B cell (primary cell): Measurements from ENCODE around the gene BIRC2. TPM values are rescaled to one million over a fixed set of nuclear protein-coding genes. Genes with fewer than 3 reads are reported as not detected.

Experiments
- ATAC-seq: fragments of 200-7000 bp; cut with Tn5 transposase; one replicate; pipeline ENCODE4 v1.10.0; 2021; ENCODE audit warnings: low read depth, mild to moderate bottlenecking, moderate number of reproducible peaks, moderate library complexity
- CTCF ChIA-PET: fragments of 350-600 bp; sonication (Branson Sonifier 250); formaldehyde crosslinking; loops from one replicate; lab custom pipeline; 2021; ENCODE audit warnings: antibody characterized with exemption, inconsistent platforms; lab: Charles Lee
- POLR2A ChIA-PET: fragments of 350-600 bp; sonication (Branson Sonifier 250); formaldehyde crosslinking; loops from one replicate; lab custom pipeline; 2021; ENCODE audit warnings: antibody characterized with exemption; lab: Charles Lee
- DNase-seq: peaks from one replicate; pipeline ENCODE4 v3.0.0; 2013
- H2AFZ ChIP-seq: 2 replicates; pipeline ENCODE4 v1.6.1; 2012; ENCODE audit warnings: mild to moderate bottlenecking, low read depth, low read length; ENCODE audit not compliant: insufficient read depth, poor library complexity, severe bottlenecking
- H3K27ac ChIP-seq, 2 donors: 1 replicate in 1 of 2; 2 replicates in 1 of 2; pipeline ENCODE4 v1.5.1; 2012 to 2013; ENCODE audit warnings: low read length in 2 of 2, mild to moderate bottlenecking in 2 of 2, moderate library complexity in 1 of 2
- H3K27me3 ChIP-seq, 4 experiments: fragments of 200-600 bp in 1 of 4; sonication (generic) in 1 of 4; replicated peaks in 1 of 4; 1 replicate in 2 of 4; 2 replicates in 2 of 4; pipeline versions ENCODE4 v1.6.1 to v1.7.0; 2013 to 2016; ENCODE audit warnings: low read length in 3 of 4, mild to moderate bottlenecking in 2 of 4, mixed read lengths in 1 of 4, moderate library complexity in 1 of 4; ENCODE audit not compliant: insufficient read depth in 4 of 4, control insufficient read depth in 3 of 4; ENCODE audit errors: control extremely low read depth in 1 of 4
- H3K36me3 ChIP-seq, 2 experiments: replicated peaks in 1 of 2; 1 replicate in 1 of 2; 2 replicates in 1 of 2; pipeline versions ENCODE4 v1.6.1 to v1.7.1; 2013; ENCODE audit warnings: low read length in 1 of 2; ENCODE audit not compliant: insufficient read depth in 2 of 2, control insufficient read depth in 1 of 2; ENCODE audit errors: control extremely low read depth in 1 of 2, extremely low read depth in 1 of 2
- H3K4me1 ChIP-seq, 2 donors: fragments of 200-600 bp in 1 of 2; sonication (generic) in 1 of 2; 1 replicate in 1 of 2; 2 replicates in 1 of 2; pipeline versions ENCODE4 v1.5.1 to v1.6.1; 2013 to 2017; ENCODE audit warnings: low read length in 2 of 2; ENCODE audit not compliant: control insufficient read depth in 2 of 2, insufficient read depth in 2 of 2
- H3K4me2 ChIP-seq: replicated peaks from 2 replicates; pipeline ENCODE3; 2012; ENCODE audit warnings: mild to moderate bottlenecking, low read depth, low read length; ENCODE audit not compliant: poor library complexity, severe bottlenecking
- H3K4me3 ChIP-seq, 5 experiments: fragments of 200-600 bp in 1 of 5; sonication (generic) in 1 of 5; 1 replicate in 3 of 5; 2 replicates in 2 of 5; pipeline versions ENCODE4 v1.5.1 to v1.7.0; 2011 to 2016; ENCODE audit warnings: low read length in 4 of 5, mild to moderate bottlenecking in 4 of 5, low read depth in 2 of 5, control low read depth in 1 of 5, moderate library complexity in 1 of 5; ENCODE audit not compliant: insufficient read depth in 1 of 5; ENCODE audit errors: control extremely low read depth in 1 of 5, extremely low read depth in 1 of 5
- H3K79me2 ChIP-seq: fragments of 200-600 bp; sonication (generic); one replicate; pipeline ENCODE4 v1.6.0; 2016; ENCODE audit warnings: low read length; ENCODE audit not compliant: control insufficient read depth, insufficient read depth
- H3K9ac ChIP-seq: fragments of 200-600 bp; sonication (generic); 2 replicates; pipeline ENCODE4 v1.6.1; 2017; ENCODE audit warnings: mild to moderate bottlenecking, low read length, moderate library complexity
- H3K9me3 ChIP-seq, 3 donors: one replicate each; pipeline versions ENCODE4 v1.6.1 to v1.7.1; 2013; ENCODE audit warnings: low read length in 2 of 3; ENCODE audit not compliant: control insufficient read depth in 2 of 3, insufficient read depth in 1 of 3; ENCODE audit errors: control extremely low read depth in 1 of 3
- H4K20me1 ChIP-seq: 2 replicates; pipeline ENCODE4 v1.6.0; 2012; ENCODE audit warnings: mild to moderate bottlenecking, low read length; ENCODE audit not compliant: insufficient read depth, control insufficient read depth, poor library complexity, severe bottlenecking
- H3K27ac Mint-ChIP-seq: one replicate; pipeline ENCODE4 v1.8.0; 2021; ENCODE audit warnings: mixed read lengths
- H3K27me3 Mint-ChIP-seq: one replicate; pipeline ENCODE4 v1.8.0; 2021; ENCODE audit warnings: mixed read lengths
- H3K4me1 Mint-ChIP-seq: one replicate; pipeline ENCODE4 v1.8.0; 2021; ENCODE audit warnings: mixed read lengths
- H3K4me3 Mint-ChIP-seq: one replicate; pipeline ENCODE4 v1.8.0; 2021; ENCODE audit warnings: mixed read lengths
- H3K9me3 Mint-ChIP-seq: one replicate; pipeline ENCODE4 v1.8.0; 2022; ENCODE audit warnings: mixed read lengths; ENCODE audit not compliant: insufficient read depth
- EZH2 ChIP-seq: IDR thresholded peaks from 2 replicates; pipeline ENCODE4 v1.6.1; 2012; ENCODE audit warnings: borderline replicate concordance, low read depth, mild to moderate bottlenecking, moderate library complexity, low read length; ENCODE audit not compliant: insufficient read depth, poor library complexity, severe bottlenecking
- WGBS: methylation state at CpG from one replicate; pipeline ENCODE4 v1.1.5; 2013; ENCODE audit warnings: missing lambda C conversion rate; ENCODE audit not compliant: insufficient coverage; 5-methylcytosine and 5-hydroxymethylcytosine counted together
- intact Hi-C: fragments of 100-400 bp; cut with micrococcal nuclease; formaldehyde crosslinking; loops from one replicate; pipeline ENCODE4 v1.10.0; 2022
- polyA plus RNA-seq: library from polyadenylated mRNA; depleted of rRNA; stranded (reverse); fragments of >200 nt; gene quantifications from 2 replicates; pipeline ENCODE4 v1.2.3, GENCODE V29; 2012
- total RNA-seq, 2 donors: library from RNA; stranded (reverse); fragments of 120-200 nt in 1 of 2; gene quantifications; 1 replicate in 1 of 2; 2 replicates in 1 of 2; pipeline versions ENCODE4 v1.2.3 to v1.2.4, GENCODE V29; 2013 to 2022
- TF ChIP-seq, protein P1 (sequence below): fragments of 200-600 bp; IDR thresholded peaks from one replicate; pipeline ENCODE4 v1.8.0; 2022; ENCODE audit warnings: antibody characterized with exemption, mild to moderate bottlenecking

Gene BIRC2
- total and polyA plus RNA-seq, 2 donors (not counting 1 experiment from before 2014, with no cell fraction given): 20.1 to 51.0 TPM

DNA sequence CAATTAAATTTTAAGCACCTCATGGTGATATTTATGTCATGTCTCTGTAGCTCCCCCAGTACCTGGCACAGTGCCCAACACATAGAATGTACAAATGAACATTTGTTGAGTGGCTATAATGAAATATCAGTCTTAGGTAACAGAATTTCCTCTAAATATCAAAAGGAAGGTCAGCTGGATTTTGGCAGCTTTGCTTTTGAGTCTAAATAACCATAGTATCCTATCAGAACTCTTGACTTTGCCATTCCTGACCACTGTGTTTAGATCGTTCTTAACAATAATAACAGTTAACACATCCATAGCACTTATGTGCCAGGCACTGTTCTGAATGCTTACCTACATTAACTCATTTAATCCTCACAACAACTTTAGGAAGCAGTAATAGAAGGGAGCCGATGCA, 79.0 kb downstream of the BIRC2 start:
- ATAC-seq (no peak), DNase-seq (no peak)
- no peak for TF ChIP-seq EZH2
- TF ChIP-seq, protein P1, sequence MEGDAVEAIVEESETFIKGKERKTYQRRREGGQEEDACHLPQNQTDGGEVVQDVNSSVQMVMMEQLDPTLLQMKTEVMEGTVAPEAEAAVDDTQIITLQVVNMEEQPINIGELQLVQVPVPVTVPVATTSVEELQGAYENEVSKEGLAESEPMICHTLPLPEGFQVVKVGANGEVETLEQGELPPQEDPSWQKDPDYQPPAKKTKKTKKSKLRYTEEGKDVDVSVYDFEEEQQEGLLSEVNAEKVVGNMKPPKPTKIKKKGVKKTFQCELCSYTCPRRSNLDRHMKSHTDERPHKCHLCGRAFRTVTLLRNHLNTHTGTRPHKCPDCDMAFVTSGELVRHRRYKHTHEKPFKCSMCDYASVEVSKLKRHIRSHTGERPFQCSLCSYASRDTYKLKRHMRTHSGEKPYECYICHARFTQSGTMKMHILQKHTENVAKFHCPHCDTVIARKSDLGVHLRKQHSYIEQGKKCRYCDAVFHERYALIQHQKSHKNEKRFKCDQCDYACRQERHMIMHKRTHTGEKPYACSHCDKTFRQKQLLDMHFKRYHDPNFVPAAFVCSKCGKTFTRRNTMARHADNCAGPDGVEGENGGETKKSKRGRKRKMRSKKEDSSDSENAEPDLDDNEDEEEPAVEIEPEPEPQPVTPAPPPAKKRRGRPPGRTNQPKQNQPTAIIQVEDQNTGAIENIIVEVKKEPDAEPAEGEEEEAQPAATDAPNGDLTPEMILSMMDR: no peak
- Histone ChIP-seq H3K4me3 (no peak overlapping the region), H3K9me3 (no peaks in the 10 kb centered on the region), H3K36me3 (peaks cover 6 to 11% of the 10 kb centered on the region in 2 experiments), H3K79me2 (peaks cover 69% of the 10 kb centered on the region), H3K4me2 (no peak overlapping the region), H3K9ac (no peak overlapping the region), H3K27ac (no peak overlapping the region), H2AFZ (no peak overlapping the region), H3K27me3 (no peaks in the 10 kb centered on the region), H3K4me1 (peaks cover 16 to 20% of the 10 kb centered on the region in 2 donors), H4K20me1 (peaks cover 13% of the 10 kb centered on the region)
- intact Hi-C loops: no loop called here
- no CpG with 5 or more reads among the region's 2 CpGs for WGBS
- no peak overlapping the region for H3K4me3 Mint-ChIP-seq
- no peaks in the 10 kb centered on the region for H3K27me3 Mint-ChIP-seq
- no peaks in the 10 kb centered on the region for H3K9me3 Mint-ChIP-seq
- POLR2A ChIA-PET: interaction anchor here (0.6 to 1.2 kb wide), 3 partner anchors 14 to 40 kb away, joined by 3 to 9 read pairs (median 3); no protein-coding TSS in a partner anchor
- H3K4me1 Mint-ChIP-seq: peaks cover 67% of the 10 kb centered on the region
- CTCF ChIA-PET: interaction anchor here (1.1 to 1.2 kb wide), 2 partner anchors 25 to 59 kb away, joined by 3 to 4 read pairs; no protein-coding TSS in a partner anchor
- no peak overlapping the region for H3K27ac Mint-ChIP-seq

DNA sequence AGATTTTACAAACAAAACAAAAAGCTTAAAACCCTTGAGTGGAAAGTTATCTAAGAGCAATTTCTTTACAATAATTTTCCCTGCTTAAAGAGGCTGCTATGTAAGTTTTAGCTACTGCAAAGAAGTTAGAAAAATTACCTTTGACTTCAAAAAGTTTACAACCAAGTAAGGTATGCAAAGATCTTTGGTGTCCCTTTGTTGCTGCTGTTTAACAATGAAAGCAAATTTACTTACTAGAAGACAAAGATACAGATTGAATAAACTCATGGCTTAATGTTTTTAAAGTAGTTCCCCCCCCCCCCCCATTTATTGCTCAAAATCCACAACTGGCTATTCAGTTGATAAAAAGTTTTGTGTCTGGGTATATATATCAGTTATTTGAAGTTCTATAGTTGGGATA, 79.6 kb downstream of the BIRC2 start:
- Histone ChIP-seq H3K9me3 (no peaks in the 10 kb centered on the region), H3K4me2 (no peak overlapping the region), H3K27me3 (no peaks in the 10 kb centered on the region), H3K4me1 (peaks cover 22 to 24% of the 10 kb centered on the region in 2 donors), H3K27ac (no peak overlapping the region), H3K36me3 (peaks cover 6 to 11% of the 10 kb centered on the region in 2 experiments), H3K4me3 (no peak overlapping the region), H4K20me1 (peaks cover 9% of the 10 kb centered on the region), H3K79me2 (peaks cover 71% of the 10 kb centered on the region), H2AFZ (no peak overlapping the region), H3K9ac (no peak overlapping the region)
- H3K4me1 Mint-ChIP-seq: peaks cover 66% of the 10 kb centered on the region
- H3K27ac Mint-ChIP-seq: no peak overlapping the region
- no peaks in the 10 kb centered on the region for H3K27me3 Mint-ChIP-seq
- H3K4me3 Mint-ChIP-seq: no peak overlapping the region
- TF ChIP-seq, protein P1: no peak
- no peak for TF ChIP-seq EZH2
- POLR2A ChIA-PET: interaction anchor here (0.7 to 0.9 kb wide), 2 partner anchors 24 to 128 kb away, joined by 3 to 6 read pairs; no protein-coding TSS in a partner anchor
- intact Hi-C loops: no loop called here
- DNase-seq (no peak), ATAC-seq (no peak)
- H3K9me3 Mint-ChIP-seq: no peaks in the 10 kb centered on the region
- CTCF ChIA-PET: interaction anchor here (1.1 to 2.2 kb wide), 2 partner anchors 33 to 59 kb away, joined by 3 to 6 read pairs; no protein-coding TSS in a partner anchor
